SK-N-SH (cell line): ENCODE results near the gene LPIN1. TPM values are rescaled to one million over a fixed set of nuclear protein-coding genes. Genes with fewer than 3 reads are reported as not detected.

Experiments used
- CTCF ChIA-PET: fragments of 300-600, 350-600 bp; formaldehyde crosslinking; extraction: SDS; loops from one replicate; lab custom pipeline; 2021; lab: Yijun Ruan, JAX
- POLR2A ChIA-PET: fragments of 350-600 bp; sonication (Branson Sonifier 250); formaldehyde crosslinking; extraction: SDS; loops from one replicate; lab custom pipeline; 2020; ENCODE audit warnings: antibody characterized with exemption, inconsistent platforms; lab: Yijun Ruan, JAX
- DNase-seq: peaks from one replicate; pipeline ENCODE4 v3.0.0; 2012
- H2AFZ ChIP-seq: fragments of 200-600 bp; sonication (generic); 2 replicates; pipeline ENCODE4 v1.8.1; 2016; ENCODE audit warnings: antibody characterized with exemption, mild to moderate bottlenecking, low read depth
- H3F3A ChIP-seq: fragments of 200-600 bp; sonication (generic); replicated peaks from 2 replicates; pipeline ENCODE3; 2016; ENCODE audit warnings: antibody characterized with exemption, mild to moderate bottlenecking; ENCODE audit not compliant: insufficient read depth
- H3K27ac ChIP-seq, 2 experiments: fragments of 200-500 bp in 1 of 2; fragments of 200-600 bp in 1 of 2; sonication (Bioruptor generic) in 1 of 2; sonication (generic), shearing (Covaris generic) in 1 of 2; 2 replicates each; pipeline versions ENCODE4 v1.5.1 to v1.6.1; 2014 to 2016; ENCODE audit warnings: low read depth in 2 of 2, inconsistent platforms in 1 of 2, low read length in 1 of 2, mild to moderate bottlenecking in 1 of 2, mixed read lengths in 1 of 2
- H3K27me3 ChIP-seq: fragments of 200-600 bp; sonication (generic), shearing (Covaris generic); 2 replicates; pipeline ENCODE4 v1.6.1; 2016; ENCODE audit warnings: mixed run types; ENCODE audit not compliant: insufficient read depth
- H3K36me3 ChIP-seq, 2 experiments: fragments of 200-500 bp in 1 of 2; fragments of 200-600 bp in 1 of 2; sonication (Bioruptor generic) in 1 of 2; sonication (generic) in 1 of 2; replicated peaks in 1 of 2; 2 replicates each; pipeline versions ENCODE3 to v1.5.1; 2014 to 2016; ENCODE audit warnings: low read length in 1 of 2, mild to moderate bottlenecking in 1 of 2; ENCODE audit not compliant: insufficient read depth in 2 of 2, control insufficient read depth in 1 of 2
- H3K4me1 ChIP-seq, 2 experiments: fragments of 200-500 bp in 1 of 2; fragments of 200-600 bp in 1 of 2; sonication (Bioruptor generic) in 1 of 2; sonication (generic), shearing (Covaris generic) in 1 of 2; 2 replicates each; pipeline versions ENCODE4 v1.5.1 to v1.6.1; 2014 to 2016; ENCODE audit warnings: low read depth in 1 of 2, low read length in 1 of 2, mixed run types in 1 of 2; ENCODE audit not compliant: insufficient read depth in 2 of 2, control insufficient read depth in 1 of 2
- H3K4me2 ChIP-seq: fragments of 200-600 bp; sonication (generic), shearing (Covaris generic); 2 replicates; pipeline ENCODE4 v1.6.1; 2017; ENCODE audit warnings: mixed run types
- H3K4me3 ChIP-seq, 2 experiments: fragments of 200-500 bp in 1 of 2; fragments of 200-600 bp in 1 of 2; sonication (Bioruptor generic) in 1 of 2; sonication (generic), shearing (Covaris generic) in 1 of 2; 2 replicates each; pipeline versions ENCODE4 v1.5.1 to v1.8.1; 2014 to 2016; ENCODE audit warnings: low read depth in 2 of 2, inconsistent platforms in 1 of 2, low read length in 1 of 2, mild to moderate bottlenecking in 1 of 2, mixed read lengths in 1 of 2, moderate library complexity in 1 of 2
- H3K79me2 ChIP-seq: fragments of 200-600 bp; sonication (generic); 2 replicates; pipeline ENCODE4 v1.8.1; 2017; ENCODE audit warnings: mild to moderate bottlenecking; ENCODE audit not compliant: insufficient read depth
- H3K9ac ChIP-seq: fragments of 200-600 bp; sonication (generic); 2 replicates; pipeline ENCODE4 v1.6.1; 2017; ENCODE audit warnings: mixed run types
- H3K9me2 ChIP-seq: fragments of 200-600 bp; sonication (generic); 2 replicates; pipeline ENCODE4 v1.6.1; 2017; ENCODE audit warnings: mixed run types
- H3K9me3 ChIP-seq: fragments of 200-600 bp; sonication (generic); 2 replicates; pipeline ENCODE4 v1.6.1; 2017; ENCODE audit warnings: mixed run types, mild to moderate bottlenecking, moderate library complexity
- H4K20me1 ChIP-seq: fragments of 200-600 bp; sonication (generic); 2 replicates; pipeline ENCODE4 v1.6.1; 2017; ENCODE audit warnings: mild to moderate bottlenecking, mixed run types; ENCODE audit not compliant: insufficient read depth
- CHD2 ChIP-seq: fragments of 150-350 bp; IDR thresholded peaks from 2 replicates; pipeline ENCODE4 v1.6.1; 2018; ENCODE audit warnings: low read length; ENCODE audit not compliant: partially characterized antibody
- EP300 ChIP-seq, 2 experiments: IDR thresholded peaks; 2 replicates each; pipeline versions ENCODE4 v1.4.0 to v1.6.1; 2012; ENCODE audit warnings: borderline replicate concordance in 1 of 2, low read depth in 1 of 2, low read length in 1 of 2
- FOXM1 ChIP-seq: IDR thresholded peaks from 2 replicates; pipeline ENCODE4 v1.4.0; 2012; ENCODE audit warnings: low read depth, mild to moderate bottlenecking
- JUND ChIP-seq: IDR thresholded peaks from 2 replicates; pipeline ENCODE4 v1.4.0; 2012
- POLR2AphosphoS5 ChIP-seq: IDR thresholded peaks from 2 replicates; pipeline ENCODE4 v1.6.1; 2012; ENCODE audit warnings: low read depth, low read length
- RFX5 ChIP-seq: IDR thresholded peaks from 2 replicates; pipeline ENCODE4 v1.6.1; 2012; ENCODE audit warnings: mild to moderate bottlenecking, improper control_type of control experiment, low read length
- TEAD4 ChIP-seq: IDR thresholded peaks from 2 replicates; pipeline ENCODE4 v1.4.0; 2012; ENCODE audit warnings: mild to moderate bottlenecking, borderline replicate concordance; ENCODE audit not compliant: insufficient read depth
- YY1 ChIP-seq: IDR thresholded peaks from 2 replicates; pipeline ENCODE4 v1.4.0; 2012; ENCODE audit warnings: low read depth, mild to moderate bottlenecking
- WGBS: methylation state at CpG from one replicate; pipeline ENCODE4 v1.1.6; 2017; ENCODE audit warnings: low lambda C conversion rate; 5-methylcytosine and 5-hydroxymethylcytosine counted together
- polyA plus RNA-seq, 3 experiments: library from polyadenylated mRNA; depleted of rRNA; stranded (reverse); fragments of >200 nt; gene quantifications; 2 replicates each; pipeline ENCODE4 v1.2.3, GENCODE V29; 2012
- TF ChIP-seq, protein P1 (sequence below): fragments of 200-600 bp; sonication (generic); IDR thresholded peaks from 2 replicates; pipeline ENCODE4 v1.6.1; 2017; ENCODE audit warnings: antibody characterized with exemption, mild to moderate bottlenecking, moderate library complexity
- TF ChIP-seq, protein P2 (sequence below): IDR thresholded peaks from 2 replicates; pipeline ENCODE4 v1.6.1; 2012; ENCODE audit warnings: mild to moderate bottlenecking, low read depth, low read length, moderate library complexity
- TF ChIP-seq, protein P3 (sequence below): IDR thresholded peaks from 2 replicates; pipeline ENCODE4 v1.4.0; 2012; ENCODE audit warnings: low read depth
- TF ChIP-seq, protein P4 (sequence below): IDR thresholded peaks from 2 replicates; pipeline ENCODE4 v1.4.0; 2012; ENCODE audit warnings: low read depth, borderline replicate concordance

The LPIN1 gene
- polyA plus RNA-seq, 1 of the 3 experiments (the other 2 are of a cell fraction) = 22.1 TPM

DNA sequence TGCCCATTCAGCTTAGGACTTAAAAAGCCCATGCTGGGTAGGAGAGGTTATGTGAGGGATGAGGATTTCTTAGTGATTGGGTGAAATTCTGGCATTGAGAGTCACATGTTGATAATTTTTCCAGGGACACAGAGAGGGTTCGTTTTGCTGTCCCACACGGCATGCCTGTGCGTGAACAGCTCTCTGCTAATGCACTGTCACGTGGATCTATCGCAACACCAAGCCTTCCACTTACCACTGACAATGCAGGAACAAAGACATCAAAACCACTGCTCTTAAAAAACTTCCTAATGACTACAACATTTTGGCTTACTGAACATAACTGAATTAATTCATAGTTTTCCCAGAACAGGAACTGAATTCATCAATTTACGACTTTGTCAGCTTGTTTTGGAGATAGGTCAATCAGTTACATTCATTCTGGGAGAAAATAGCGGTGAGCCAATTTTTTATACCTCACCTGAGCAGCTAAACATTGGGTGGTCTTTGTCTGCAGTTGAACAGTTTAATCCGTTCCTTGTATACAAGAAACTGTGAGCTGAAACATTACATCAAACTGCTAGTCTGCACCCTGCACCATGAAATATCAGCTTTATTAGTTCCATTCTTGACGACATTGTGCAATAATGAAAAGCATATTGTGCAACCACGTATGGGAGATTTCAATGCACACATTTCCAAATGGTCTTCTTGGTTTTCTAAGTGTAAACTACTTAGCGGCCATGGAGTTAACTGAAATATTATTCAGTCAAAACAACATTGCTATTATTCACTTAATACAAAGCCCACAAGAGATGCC is 127.1 kb downstream of the LPIN1 start (continued):
- TF ChIP-seq EP300 (IDR thresholded peaks at IDR 0.05; ENCODE audit: borderline replicate concordance in 1 of 2, low read depth in 1 of 2, low read length in 1 of 2) (no peak), POLR2AphosphoS5 (no peak), RFX5 (no peak), FOXM1 (no peak)

DNA sequence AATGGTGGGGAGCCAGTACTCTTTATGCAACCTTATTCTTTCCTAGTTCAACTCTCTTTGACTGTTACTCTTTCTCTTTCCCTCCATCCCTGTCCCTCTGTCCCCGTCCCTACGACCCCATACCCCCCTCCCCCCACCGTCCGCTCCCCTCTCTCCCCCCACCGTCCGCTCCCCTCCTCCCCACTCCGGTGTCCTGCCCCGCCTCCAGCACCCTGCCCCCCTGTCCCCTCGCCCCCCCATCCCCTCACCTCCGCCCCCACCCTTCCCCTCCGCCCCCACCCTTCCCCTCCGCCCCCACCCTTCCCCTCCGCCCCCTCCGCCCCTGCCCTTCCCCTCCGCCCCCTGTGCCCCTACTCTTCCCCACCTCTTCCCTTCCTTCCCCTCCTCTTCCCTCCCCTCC is 128.4 kb downstream of the LPIN1 start:
- ChIA-PET CTCF (interaction anchor here (4.2 kb wide), 1 partner anchor 11 kb away, joined by 34 read pairs; no protein-coding TSS in a partner anchor), POLR2A (no interaction called here)
- Histone ChIP-seq H3K4me2 (no peak overlapping the region), H3F3A (no peaks in the 10 kb centered on the region), H4K20me1 (no peaks in the 10 kb centered on the region), H3K27ac (no peak overlapping the region), H3K27me3 (no peaks in the 10 kb centered on the region), H3K9ac (no peak overlapping the region), H3K4me3 (no peak overlapping the region), H3K79me2 (no peaks in the 10 kb centered on the region), H2AFZ (no peak overlapping the region), H3K9me2 (no peaks in the 10 kb centered on the region), H3K9me3 (no peaks in the 10 kb centered on the region)
- no peak for DNase-seq
- 89% methylated on average over 15 of the region's 15 CpGs for WGBS
- TF ChIP-seq YY1 (no peak), EP300 (IDR thresholded peaks at IDR 0.05; ENCODE audit: borderline replicate concordance in 1 of 2, low read depth in 1 of 2, low read length in 1 of 2) (no peak), JUND (no peak), TEAD4 (no peak), CHD2 (no peak), FOXM1 (no peak)
- TF ChIP-seq, protein P1, sequence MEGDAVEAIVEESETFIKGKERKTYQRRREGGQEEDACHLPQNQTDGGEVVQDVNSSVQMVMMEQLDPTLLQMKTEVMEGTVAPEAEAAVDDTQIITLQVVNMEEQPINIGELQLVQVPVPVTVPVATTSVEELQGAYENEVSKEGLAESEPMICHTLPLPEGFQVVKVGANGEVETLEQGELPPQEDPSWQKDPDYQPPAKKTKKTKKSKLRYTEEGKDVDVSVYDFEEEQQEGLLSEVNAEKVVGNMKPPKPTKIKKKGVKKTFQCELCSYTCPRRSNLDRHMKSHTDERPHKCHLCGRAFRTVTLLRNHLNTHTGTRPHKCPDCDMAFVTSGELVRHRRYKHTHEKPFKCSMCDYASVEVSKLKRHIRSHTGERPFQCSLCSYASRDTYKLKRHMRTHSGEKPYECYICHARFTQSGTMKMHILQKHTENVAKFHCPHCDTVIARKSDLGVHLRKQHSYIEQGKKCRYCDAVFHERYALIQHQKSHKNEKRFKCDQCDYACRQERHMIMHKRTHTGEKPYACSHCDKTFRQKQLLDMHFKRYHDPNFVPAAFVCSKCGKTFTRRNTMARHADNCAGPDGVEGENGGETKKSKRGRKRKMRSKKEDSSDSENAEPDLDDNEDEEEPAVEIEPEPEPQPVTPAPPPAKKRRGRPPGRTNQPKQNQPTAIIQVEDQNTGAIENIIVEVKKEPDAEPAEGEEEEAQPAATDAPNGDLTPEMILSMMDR = no peak
- TF ChIP-seq, protein P2, sequence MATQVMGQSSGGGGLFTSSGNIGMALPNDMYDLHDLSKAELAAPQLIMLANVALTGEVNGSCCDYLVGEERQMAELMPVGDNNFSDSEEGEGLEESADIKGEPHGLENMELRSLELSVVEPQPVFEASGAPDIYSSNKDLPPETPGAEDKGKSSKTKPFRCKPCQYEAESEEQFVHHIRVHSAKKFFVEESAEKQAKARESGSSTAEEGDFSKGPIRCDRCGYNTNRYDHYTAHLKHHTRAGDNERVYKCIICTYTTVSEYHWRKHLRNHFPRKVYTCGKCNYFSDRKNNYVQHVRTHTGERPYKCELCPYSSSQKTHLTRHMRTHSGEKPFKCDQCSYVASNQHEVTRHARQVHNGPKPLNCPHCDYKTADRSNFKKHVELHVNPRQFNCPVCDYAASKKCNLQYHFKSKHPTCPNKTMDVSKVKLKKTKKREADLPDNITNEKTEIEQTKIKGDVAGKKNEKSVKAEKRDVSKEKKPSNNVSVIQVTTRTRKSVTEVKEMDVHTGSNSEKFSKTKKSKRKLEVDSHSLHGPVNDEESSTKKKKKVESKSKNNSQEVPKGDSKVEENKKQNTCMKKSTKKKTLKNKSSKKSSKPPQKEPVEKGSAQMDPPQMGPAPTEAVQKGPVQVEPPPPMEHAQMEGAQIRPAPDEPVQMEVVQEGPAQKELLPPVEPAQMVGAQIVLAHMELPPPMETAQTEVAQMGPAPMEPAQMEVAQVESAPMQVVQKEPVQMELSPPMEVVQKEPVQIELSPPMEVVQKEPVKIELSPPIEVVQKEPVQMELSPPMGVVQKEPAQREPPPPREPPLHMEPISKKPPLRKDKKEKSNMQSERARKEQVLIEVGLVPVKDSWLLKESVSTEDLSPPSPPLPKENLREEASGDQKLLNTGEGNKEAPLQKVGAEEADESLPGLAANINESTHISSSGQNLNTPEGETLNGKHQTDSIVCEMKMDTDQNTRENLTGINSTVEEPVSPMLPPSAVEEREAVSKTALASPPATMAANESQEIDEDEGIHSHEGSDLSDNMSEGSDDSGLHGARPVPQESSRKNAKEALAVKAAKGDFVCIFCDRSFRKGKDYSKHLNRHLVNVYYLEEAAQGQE = no peak
- TF ChIP-seq, protein P3, sequence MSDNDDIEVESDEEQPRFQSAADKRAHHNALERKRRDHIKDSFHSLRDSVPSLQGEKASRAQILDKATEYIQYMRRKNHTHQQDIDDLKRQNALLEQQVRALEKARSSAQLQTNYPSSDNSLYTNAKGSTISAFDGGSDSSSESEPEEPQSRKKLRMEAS = no peak
- TF ChIP-seq, protein P4, sequence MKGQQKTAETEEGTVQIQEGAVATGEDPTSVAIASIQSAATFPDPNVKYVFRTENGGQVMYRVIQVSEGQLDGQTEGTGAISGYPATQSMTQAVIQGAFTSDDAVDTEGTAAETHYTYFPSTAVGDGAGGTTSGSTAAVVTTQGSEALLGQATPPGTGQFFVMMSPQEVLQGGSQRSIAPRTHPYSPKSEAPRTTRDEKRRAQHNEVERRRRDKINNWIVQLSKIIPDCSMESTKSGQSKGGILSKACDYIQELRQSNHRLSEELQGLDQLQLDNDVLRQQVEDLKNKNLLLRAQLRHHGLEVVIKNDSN = no peak
- TF ChIP-seq, all 33 proteins: peak for 0
- H3K4me1 ChIP-seq = no peaks in the 10 kb centered on the region
- no peaks in the 10 kb centered on the region for H3K36me3 ChIP-seq
